ENCODE measurements around the gene NDUFC2.

- no peak for TF ChIP-seq CTCF (conservative IDR thresholded peaks at IDR 0.05; ENCODE audit: low read depth, low read length)
- no peak for TF ChIP-seq EZH2 (IDR thresholded peaks at IDR 0.05; ENCODE audit: borderline replicate concordance, low read depth, low read length, poor library complexity, severe bottlenecking)
Measured at GRCh38 chr11:78094250-78094649, 14.6 kb upstream of the NDUFC2 start.

Data from A673 (cell line).